Measurements from ENCODE around the gene MSLN. TPM values are rescaled to one million over a fixed set of nuclear protein-coding genes. Genes with fewer than 3 reads are reported as not detected.

The MSLN gene
- total and polyA plus RNA-seq, 9 of the 15 experiments (the other 6 are each of a cell fraction or from before 2014, with no cell fraction given), result not detected

DNA sequence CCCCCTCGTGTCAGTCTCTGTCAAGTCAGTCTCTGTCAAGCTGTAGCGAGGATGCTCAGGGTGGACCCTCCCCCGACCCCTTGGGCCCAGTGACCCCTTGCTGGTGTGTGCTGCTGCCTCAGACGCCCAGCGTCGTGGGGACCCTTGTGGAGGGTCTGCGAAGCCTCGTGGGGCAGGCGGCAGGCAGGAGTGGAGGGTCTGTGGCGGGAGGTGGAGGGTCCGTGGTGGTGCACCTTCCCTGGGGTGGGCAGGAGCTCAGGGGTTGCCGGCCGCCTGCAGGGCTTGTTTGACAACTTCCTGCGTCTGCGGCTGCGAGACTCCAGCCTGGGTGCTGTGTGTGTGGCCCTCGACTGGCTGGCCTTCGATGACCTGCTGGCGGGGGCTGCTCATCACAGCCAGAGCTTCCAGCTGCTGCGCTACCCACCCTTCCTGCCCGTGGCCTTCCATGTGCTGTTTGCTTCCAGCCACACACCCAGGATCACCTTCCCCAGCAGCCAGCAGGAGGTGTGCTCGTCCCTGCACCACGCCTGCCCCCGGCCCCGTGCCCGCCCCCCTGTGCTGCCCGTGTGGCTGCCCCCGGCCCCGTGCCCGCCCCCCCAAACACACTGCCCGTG lies 34.4 kb downstream of the MSLN start:
- ChIA-PET POLR2A (interaction anchor here (1.3 kb wide), 1 partner anchor 13 kb away, joined by 4 read pairs; no protein-coding TSS in a partner anchor), CTCF (ENCODE audit: low intra/inter-chr PET ratio) (no interaction called here)
- no peak overlapping the region for H3K4me3 ChIP-seq
- no peak overlapping the region for H2AFZ ChIP-seq (ENCODE audit: low read depth, low read length)
- BruUV-seq (replicated peaks), result no TSS peak
- peaks cover under 1% of the 10 kb centered on the region; the same call in 1 of the 3 replicates for H3K79me2 ChIP-seq (ENCODE audit: control insufficient read depth, insufficient read depth, low read length)
- H3K9me3 ChIP-seq (replicated peaks; ENCODE audit: control insufficient read depth, insufficient read depth, low read depth, low read length), result no peaks in the 10 kb centered on the region
- DNase-seq (ENCODE audit: extremely low read depth in 1 of 4, low spot score in 3 of 4), result peak in 1 of 4 experiments; percentile 11
- in situ Hi-C loops (cut with MboI), result no loop called here
- no peak overlapping the region for H3K4me2 ChIP-seq (ENCODE audit: insufficient read depth, low read length)
- H3K9me1 ChIP-seq (ENCODE audit: control insufficient read depth, insufficient read depth, low read length), result no peaks in the 10 kb centered on the region
- FAIRE-seq, result no peak
- no peak overlapping the region for H3K27ac ChIP-seq (ENCODE audit: extremely low read depth, low read depth, low read length)
- WGBS (ENCODE audit: insufficient coverage, low coverage, missing lambda C conversion rate), result 76% methylated on average over 9 of the region's 31 CpGs
- no peak overlapping the region for H3K9ac ChIP-seq (ENCODE audit: insufficient read depth in 1 of 2, low read depth in 2 of 2, low read length in 2 of 2)
- intact Hi-C loops (cut with micrococcal nuclease), result no loop called here
- H4K20me1 ChIP-seq (replicated peaks; ENCODE audit: control insufficient read depth, insufficient read depth, low read length), result 0 out of 2 replicates have a peak, but pooled peaks cover 4% of the 10 kb centered on the region
- peaks cover 2 to 89% of the 10 kb centered on the region in 2 experiments; a peak in 3 of 5 replicates for H3K4me1 ChIP-seq (replicated peaks in 1 of 2; ENCODE audit: control insufficient read depth in 2 of 2, insufficient read depth in 2 of 2, low read length in 2 of 2)
- no peak for ATAC-seq
- no peaks in the 10 kb centered on the region for H3K27me3 ChIP-seq (ENCODE audit: control insufficient read depth in 2 of 2, insufficient read depth in 2 of 2, low read length in 2 of 2)
- peaks cover 62% of the 10 kb centered on the region; the same call in 2 of the 3 replicates for H3K36me3 ChIP-seq (ENCODE audit: control insufficient read depth, insufficient read depth, low read length)
- TF ChIP-seq CHD2 (IDR thresholded peaks at IDR 0.05; ENCODE audit: low read depth, low read length) (no peak), SLC30A9 (CRISPR knock-in tag; IDR thresholded peaks at IDR 0.05) (no peak), ILF3 (IDR thresholded peaks at IDR 0.05; ENCODE audit: borderline replicate concordance) (no peak), FOXK2 (conservative IDR thresholded peaks at IDR 0.05 in 1 of 2, IDR thresholded peaks at IDR 0.05 in 1 of 2; ENCODE audit: low read depth in 2 of 2) (no peak), PML (IDR thresholded peaks at IDR 0.05; ENCODE audit: low read length) (no peak), ZNF384 (IDR thresholded peaks at IDR 0.05; ENCODE audit: low read depth, low read length) (no peak), STAG1 (CRISPR knock-in tag; IDR thresholded peaks at IDR 0.05; ENCODE audit: borderline replicate concordance) (no peak), FIP1L1 (IDR thresholded peaks at IDR 0.05; ENCODE audit: low read depth, low read length, poor library complexity, severe bottlenecking) (peak; percentile 14), HNRNPL (IDR thresholded peaks at IDR 0.05; ENCODE audit: low read depth, low read length) (0 out of 2 replicates have a peak, but pooled peaks have one; percentile 27), YBX1 (IDR thresholded peaks at IDR 0.05) (no peak), KLF6 (CRISPR knock-in tag; IDR thresholded peaks at IDR 0.05; ENCODE audit: borderline replicate concordance) (no peak), POLR2G (IDR thresholded peaks at IDR 0.05; ENCODE audit: low read depth, low read length) (0 out of 2 replicates have a peak, but pooled peaks have one; percentile 7), NR3C1 (CRISPR knock-in tag; IDR thresholded peaks at IDR 0.05) (no peak)
- TF ChIP-seq, protein P1, sequence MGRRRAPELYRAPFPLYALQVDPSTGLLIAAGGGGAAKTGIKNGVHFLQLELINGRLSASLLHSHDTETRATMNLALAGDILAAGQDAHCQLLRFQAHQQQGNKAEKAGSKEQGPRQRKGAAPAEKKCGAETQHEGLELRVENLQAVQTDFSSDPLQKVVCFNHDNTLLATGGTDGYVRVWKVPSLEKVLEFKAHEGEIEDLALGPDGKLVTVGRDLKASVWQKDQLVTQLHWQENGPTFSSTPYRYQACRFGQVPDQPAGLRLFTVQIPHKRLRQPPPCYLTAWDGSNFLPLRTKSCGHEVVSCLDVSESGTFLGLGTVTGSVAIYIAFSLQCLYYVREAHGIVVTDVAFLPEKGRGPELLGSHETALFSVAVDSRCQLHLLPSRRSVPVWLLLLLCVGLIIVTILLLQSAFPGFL (CRISPR knock-in tag; IDR thresholded peaks at IDR 0.05), result no peak
- TF ChIP-seq, protein P2, sequence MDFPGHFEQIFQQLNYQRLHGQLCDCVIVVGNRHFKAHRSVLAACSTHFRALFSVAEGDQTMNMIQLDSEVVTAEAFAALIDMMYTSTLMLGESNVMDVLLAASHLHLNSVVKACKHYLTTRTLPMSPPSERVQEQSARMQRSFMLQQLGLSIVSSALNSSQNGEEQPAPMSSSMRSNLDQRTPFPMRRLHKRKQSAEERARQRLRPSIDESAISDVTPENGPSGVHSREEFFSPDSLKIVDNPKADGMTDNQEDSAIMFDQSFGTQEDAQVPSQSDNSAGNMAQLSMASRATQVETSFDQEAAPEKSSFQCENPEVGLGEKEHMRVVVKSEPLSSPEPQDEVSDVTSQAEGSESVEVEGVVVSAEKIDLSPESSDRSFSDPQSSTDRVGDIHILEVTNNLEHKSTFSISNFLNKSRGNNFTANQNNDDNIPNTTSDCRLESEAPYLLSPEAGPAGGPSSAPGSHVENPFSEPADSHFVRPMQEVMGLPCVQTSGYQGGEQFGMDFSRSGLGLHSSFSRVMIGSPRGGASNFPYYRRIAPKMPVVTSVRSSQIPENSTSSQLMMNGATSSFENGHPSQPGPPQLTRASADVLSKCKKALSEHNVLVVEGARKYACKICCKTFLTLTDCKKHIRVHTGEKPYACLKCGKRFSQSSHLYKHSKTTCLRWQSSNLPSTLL (IDR thresholded peaks at IDR 0.05), result no peak
- TF ChIP-seq, protein P3, sequence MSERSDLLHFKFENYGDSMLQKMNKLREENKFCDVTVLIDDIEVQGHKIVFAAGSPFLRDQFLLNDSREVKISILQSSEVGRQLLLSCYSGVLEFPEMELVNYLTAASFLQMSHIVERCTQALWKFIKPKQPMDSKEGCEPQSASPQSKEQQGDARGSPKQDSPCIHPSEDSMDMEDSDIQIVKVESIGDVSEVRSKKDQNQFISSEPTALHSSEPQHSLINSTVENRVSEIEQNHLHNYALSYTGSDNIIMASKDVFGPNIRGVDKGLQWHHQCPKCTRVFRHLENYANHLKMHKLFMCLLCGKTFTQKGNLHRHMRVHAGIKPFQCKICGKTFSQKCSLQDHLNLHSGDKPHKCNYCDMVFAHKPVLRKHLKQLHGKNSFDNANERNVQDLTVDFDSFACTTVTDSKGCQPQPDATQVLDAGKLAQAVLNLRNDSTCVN (CRISPR knock-in tag; IDR thresholded peaks at IDR 0.05), result no peak
- TF ChIP-seq, protein P4, sequence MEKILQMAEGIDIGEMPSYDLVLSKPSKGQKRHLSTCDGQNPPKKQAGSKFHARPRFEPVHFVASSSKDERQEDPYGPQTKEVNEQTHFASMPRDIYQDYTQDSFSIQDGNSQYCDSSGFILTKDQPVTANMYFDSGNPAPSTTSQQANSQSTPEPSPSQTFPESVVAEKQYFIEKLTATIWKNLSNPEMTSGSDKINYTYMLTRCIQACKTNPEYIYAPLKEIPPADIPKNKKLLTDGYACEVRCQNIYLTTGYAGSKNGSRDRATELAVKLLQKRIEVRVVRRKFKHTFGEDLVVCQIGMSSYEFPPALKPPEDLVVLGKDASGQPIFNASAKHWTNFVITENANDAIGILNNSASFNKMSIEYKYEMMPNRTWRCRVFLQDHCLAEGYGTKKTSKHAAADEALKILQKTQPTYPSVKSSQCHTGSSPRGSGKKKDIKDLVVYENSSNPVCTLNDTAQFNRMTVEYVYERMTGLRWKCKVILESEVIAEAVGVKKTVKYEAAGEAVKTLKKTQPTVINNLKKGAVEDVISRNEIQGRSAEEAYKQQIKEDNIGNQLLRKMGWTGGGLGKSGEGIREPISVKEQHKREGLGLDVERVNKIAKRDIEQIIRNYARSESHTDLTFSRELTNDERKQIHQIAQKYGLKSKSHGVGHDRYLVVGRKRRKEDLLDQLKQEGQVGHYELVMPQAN (IDR thresholded peaks at IDR 0.05; ENCODE audit: borderline replicate concordance), result no peak
